Measurements from ENCODE around the gene OLFM2.

The OLFM2 gene

GRCh38 chr19:9917321-9917720, 19.0 kb downstream of the OLFM2 start:
- Histone ChIP-seq H3K27ac (ENCODE audit: low read length) (no peak overlapping the region), H2AFZ (ENCODE audit: low read depth, low read length) (0 out of 2 replicates have a peak overlapping the region, but pooled peaks have one; percentile 35), H3K4me1 (ENCODE audit: low read length) (peaks cover 15% of the 10 kb centered on the region), H3K9me3 (ENCODE audit: insufficient read depth, low read length) (no peaks in the 10 kb centered on the region), H3K27me3 (ENCODE audit: low read depth, low read length) (peaks cover 9% of the 10 kb centered on the region), H3K79me2 (ENCODE audit: low read length) (no peaks in the 10 kb centered on the region), H3K9ac (ENCODE audit: low read length) (no peak overlapping the region), H3K4me2 (ENCODE audit: low read length) (peak overlapping the region; percentile 47), H3K36me3 (replicated peaks; ENCODE audit: low read depth, low read length) (no peaks in the 10 kb centered on the region), H3K4me3 (ENCODE audit: low read length) (no peak overlapping the region), H4K20me1 (ENCODE audit: insufficient read depth, low read length) (no peaks in the 10 kb centered on the region)
- TF ChIP-seq CTCF (IDR thresholded peaks at IDR 0.05; ENCODE audit: low read depth, low read length) (no peak), EZH2phosphoT487 (IDR thresholded peaks at IDR 0.05; ENCODE audit: low read depth) (no peak)

- H3K9ac ChIP-seq (ENCODE audit: low read length): no peak overlapping the region
- TF ChIP-seq EZH2phosphoT487 (IDR thresholded peaks at IDR 0.05; ENCODE audit: low read depth): no peak
- TF ChIP-seq CTCF (IDR thresholded peaks at IDR 0.05; ENCODE audit: low read depth, low read length): no peak
- no peaks in the 10 kb centered on the region for H3K9me3 ChIP-seq (ENCODE audit: insufficient read depth, low read length)
- H3K79me2 ChIP-seq (ENCODE audit: low read length): no peaks in the 10 kb centered on the region
- no peaks in the 10 kb centered on the region for H3K36me3 ChIP-seq (replicated peaks; ENCODE audit: low read depth, low read length)
- H3K27ac ChIP-seq (ENCODE audit: low read length): no peak overlapping the region
- peaks cover 13% of the 10 kb centered on the region for H3K27me3 ChIP-seq (ENCODE audit: low read depth, low read length)
- H3K4me1 ChIP-seq (ENCODE audit: low read length): peaks cover 15% of the 10 kb centered on the region
- no peaks in the 10 kb centered on the region for H4K20me1 ChIP-seq (ENCODE audit: insufficient read depth, low read length)
- H3K4me3 ChIP-seq (ENCODE audit: low read length): peak overlapping the region; percentile 3; the same call in 1 of the 2 replicates
- H2AFZ ChIP-seq (ENCODE audit: low read depth, low read length): 0 out of 2 replicates have a peak overlapping the region, but pooled peaks have one; percentile 13
- H3K4me2 ChIP-seq (ENCODE audit: low read length): peak overlapping the region; percentile 47
Measured at GRCh38 chr19:9916719-9917118, 19.6 kb downstream of the OLFM2 start.

- Histone ChIP-seq H3K9ac (ENCODE audit: low read length) (no peak overlapping the region), H3K79me2 (ENCODE audit: low read length) (no peaks in the 10 kb centered on the region), H3K9me3 (ENCODE audit: insufficient read depth, low read length) (no peaks in the 10 kb centered on the region), H3K27ac (ENCODE audit: low read length) (no peak overlapping the region), H3K27me3 (ENCODE audit: low read depth, low read length) (peaks cover 24% of the 10 kb centered on the region), H4K20me1 (ENCODE audit: insufficient read depth, low read length) (no peaks in the 10 kb centered on the region), H3K4me1 (ENCODE audit: low read length) (peaks cover 15% of the 10 kb centered on the region), H3K4me2 (ENCODE audit: low read length) (no peak overlapping the region), H3K36me3 (replicated peaks; ENCODE audit: low read depth, low read length) (no peaks in the 10 kb centered on the region), H3K4me3 (ENCODE audit: low read length) (no peak overlapping the region), H2AFZ (ENCODE audit: low read depth, low read length) (no peak overlapping the region)
- TF ChIP-seq CTCF (IDR thresholded peaks at IDR 0.05; ENCODE audit: low read depth, low read length): no peak
- TF ChIP-seq EZH2phosphoT487 (IDR thresholded peaks at IDR 0.05; ENCODE audit: low read depth): no peak
Measured at GRCh38 chr19:9914315-9915207, 21.8 kb downstream of the OLFM2 start.

- Histone ChIP-seq H3K4me2 (ENCODE audit: low read length) (no peak overlapping the region), H3K27ac (ENCODE audit: low read length) (no peak overlapping the region), H3K4me1 (ENCODE audit: low read length) (peaks cover 15% of the 10 kb centered on the region), H3K79me2 (ENCODE audit: low read length) (no peaks in the 10 kb centered on the region), H3K9me3 (ENCODE audit: insufficient read depth, low read length) (no peaks in the 10 kb centered on the region), H3K36me3 (replicated peaks; ENCODE audit: low read depth, low read length) (no peaks in the 10 kb centered on the region), H2AFZ (ENCODE audit: low read depth, low read length) (no peak overlapping the region), H3K4me3 (ENCODE audit: low read length) (no peak overlapping the region), H3K27me3 (ENCODE audit: low read depth, low read length) (peaks cover 24% of the 10 kb centered on the region), H4K20me1 (ENCODE audit: insufficient read depth, low read length) (no peaks in the 10 kb centered on the region), H3K9ac (ENCODE audit: low read length) (no peak overlapping the region)
- no peak for TF ChIP-seq EZH2phosphoT487 (IDR thresholded peaks at IDR 0.05; ENCODE audit: low read depth)
- no peak for TF ChIP-seq CTCF (IDR thresholded peaks at IDR 0.05; ENCODE audit: low read depth, low read length)
Measured at GRCh38 chr19:9914001-9914314, 22.4 kb downstream of the OLFM2 start.
